Type B pancreatic cell (in vitro differentiated cells): ENCODE results near the gene PRDM7. TPM values are rescaled to one million over a fixed set of nuclear protein-coding genes. Genes with fewer than 3 reads are reported as not detected.
A peak's percentile ranks its signal among the peaks of the same experiment; 100 is the strongest.
"Not testable (repeated sequence)": the region's sequence is repeated elsewhere in the genome, so short reads cannot be mapped to it uniquely, and the experiment has no call there.

Experiments used
- DNase-seq: peaks from one replicate; pipeline ENCODE4 v3.0.0; 2021; ENCODE audit warnings: mixed read lengths; ENCODE audit not compliant: unreplicated experiment; ENCODE audit errors: extremely low spot score
- H3K27ac Mint-ChIP-seq: 2 replicates; pipeline ENCODE4 v1.8.0; 2021; ENCODE audit warnings: mild to moderate bottlenecking, mixed read lengths
- H3K27me3 Mint-ChIP-seq: 2 replicates; pipeline ENCODE4 v1.8.0; 2021; ENCODE audit warnings: mixed read lengths
- H3K36me3 Mint-ChIP-seq: 2 replicates; pipeline ENCODE4 v1.8.0; 2021; ENCODE audit warnings: mixed read lengths
- H3K4me1 Mint-ChIP-seq: one replicate; pipeline ENCODE4 v1.8.0; 2021; ENCODE audit warnings: mixed read lengths; ENCODE audit not compliant: unreplicated experiment
- H3K4me3 Mint-ChIP-seq: 2 replicates; pipeline ENCODE4 v1.8.0; 2021; ENCODE audit warnings: mild to moderate bottlenecking, mixed read lengths
- H3K9me3 Mint-ChIP-seq: 2 replicates; pipeline ENCODE4 v1.8.0; 2021; ENCODE audit warnings: mixed read lengths
- CTCF ChIP-seq: fragments of 200-600 bp; sonication (generic); conservative IDR thresholded peaks from 2 replicates; pipeline ENCODE4 v1.5.0; 2021; ENCODE audit warnings: antibody characterized with exemption, mild to moderate bottlenecking
- total RNA-seq: library from RNA; stranded (reverse); gene quantifications from 2 replicates; pipeline ENCODE4 v1.2.1, GENCODE V29; 2021; ENCODE audit warnings: low replicate concordance

The PRDM7 gene
- total RNA-seq, 1 donor from 2014 or later, result not detected

GRCh38 chr16:90011508-90011819, 65.7 kb downstream of the PRDM7 start:
- Mint-ChIP-seq H3K27me3 (peaks cover 6% of the 10 kb centered on the region), H3K27ac (no peak overlapping the region), H3K36me3 (no peaks in the 10 kb centered on the region), H3K9me3 (no peaks in the 10 kb centered on the region), H3K4me1 (no peaks in the 10 kb centered on the region), H3K4me3 (no peak overlapping the region)
- TF ChIP-seq CTCF, result no peak
- no peak for DNase-seq

- Mint-ChIP-seq H3K4me3 (no peak overlapping the region), H3K27ac (no peak overlapping the region), H3K9me3 (no peaks in the 10 kb centered on the region), H3K27me3 (peaks cover 5% of the 10 kb centered on the region), H3K36me3 (no peaks in the 10 kb centered on the region), H3K4me1 (no peaks in the 10 kb centered on the region)
- TF ChIP-seq CTCF, result no peak
- DNase-seq, result no peak
These were observed 66.2 kb downstream of the PRDM7 start for GRCh38 chr16:90010676-90011507.

GRCh38 chr16:90009172-90009899, 67.8 kb downstream of the PRDM7 start:
- no peak overlapping the region for H3K4me3 Mint-ChIP-seq
- H3K36me3 Mint-ChIP-seq, result no peaks in the 10 kb centered on the region
- peak overlapping the region; percentile 34 for H3K27ac Mint-ChIP-seq
- H3K4me1 Mint-ChIP-seq, result no peaks in the 10 kb centered on the region
- no peak for TF ChIP-seq CTCF
- no peaks in the 10 kb centered on the region for H3K9me3 Mint-ChIP-seq
- no peaks in the 10 kb centered on the region for H3K27me3 Mint-ChIP-seq
- DNase-seq, result no peak

- Mint-ChIP-seq H3K36me3 (no peaks in the 10 kb centered on the region), H3K9me3 (no peaks in the 10 kb centered on the region), H3K4me3 (no peak overlapping the region), H3K4me1 (no peaks in the 10 kb centered on the region), H3K27ac (no peak overlapping the region), H3K27me3 (no peaks in the 10 kb centered on the region)
- TF ChIP-seq CTCF, result no peak
- no peak for DNase-seq
These were observed 68.4 kb downstream of the PRDM7 start for GRCh38 chr16:90008708-90009145.

GRCh38 chr16:90007635-90008234, 69.4 kb downstream of the PRDM7 start:
- H3K27me3 Mint-ChIP-seq, H3K36me3 Mint-ChIP-seq, DNase-seq, H3K27ac Mint-ChIP-seq, H3K4me3 Mint-ChIP-seq, H3K9me3 Mint-ChIP-seq, H3K4me1 Mint-ChIP-seq: not testable (repeated sequence)

GRCh38 chr16:90007015-90007414, 70.1 kb downstream of the PRDM7 start:
- no peak for DNase-seq
- no peak for TF ChIP-seq CTCF
- no peaks in the 10 kb centered on the region for H3K4me1 Mint-ChIP-seq
- H3K27ac Mint-ChIP-seq, result no peak overlapping the region
- H3K36me3 Mint-ChIP-seq, result no peaks in the 10 kb centered on the region
- H3K4me3 Mint-ChIP-seq, result no peak overlapping the region
- no peaks in the 10 kb centered on the region for H3K27me3 Mint-ChIP-seq
- H3K9me3 Mint-ChIP-seq, result no peaks in the 10 kb centered on the region
